SK-N-MC (cell line): ENCODE results near the gene RAD17.

Experiments used
- EZH2 ChIP-seq: fragments of 200-600 bp; sonication (generic); IDR thresholded peaks from one replicate; pipeline ENCODE4 v1.6.1; 2017; ENCODE audit warnings: antibody characterized with exemption
- FOXP2 ChIP-seq: optimal IDR thresholded peaks from 2 replicates; pipeline ENCODE3; 2011; ENCODE audit warnings: mild to moderate bottlenecking, moderate library complexity; ENCODE audit not compliant: insufficient read depth; ENCODE audit errors: extremely low read length, control extremely low read depth
- POLR2AphosphoS5 ChIP-seq: IDR thresholded peaks from 2 replicates; pipeline ENCODE4 v1.6.1; 2012; ENCODE audit warnings: mild to moderate bottlenecking, low read depth, low read length, borderline replicate concordance

DNA sequence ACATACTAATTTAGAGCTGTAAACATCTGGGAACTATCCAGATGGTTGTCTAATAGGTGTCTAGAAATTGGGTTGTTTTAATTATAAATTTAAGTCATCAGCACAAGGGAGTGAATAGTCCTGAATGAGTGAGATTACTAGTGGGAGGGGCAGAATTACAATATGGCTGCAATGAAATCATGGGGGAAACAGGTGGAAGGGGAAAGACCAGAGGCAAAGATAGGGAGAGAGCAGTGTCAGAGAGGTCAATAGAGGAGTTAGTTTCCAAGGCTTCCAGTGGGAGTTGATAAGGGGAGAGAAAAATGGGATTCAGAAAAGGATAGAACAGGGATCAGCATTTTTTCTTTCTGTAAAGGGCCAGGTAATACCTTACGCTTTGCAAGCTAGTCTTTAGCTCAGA lies 9.2 kb upstream of the RAD17 start:
- TF ChIP-seq POLR2AphosphoS5 = no peak
- TF ChIP-seq EZH2 = no peak
- TF ChIP-seq FOXP2 = no peak
